Type B pancreatic cell (in vitro differentiated cells): ENCODE data around the gene CHMP1B. TPM values are rescaled to one million over a fixed set of nuclear protein-coding genes. Genes with fewer than 3 reads are reported as not detected.

Experiments
- DNase-seq: peaks from one replicate; pipeline ENCODE4 v3.0.0; 2021; ENCODE audit warnings: mixed read lengths; ENCODE audit not compliant: unreplicated experiment; ENCODE audit errors: extremely low spot score
- H3K27ac Mint-ChIP-seq: 2 replicates; pipeline ENCODE4 v1.8.0; 2021; ENCODE audit warnings: mild to moderate bottlenecking, mixed read lengths
- H3K27me3 Mint-ChIP-seq: 2 replicates; pipeline ENCODE4 v1.8.0; 2021; ENCODE audit warnings: mixed read lengths
- H3K36me3 Mint-ChIP-seq: 2 replicates; pipeline ENCODE4 v1.8.0; 2021; ENCODE audit warnings: mixed read lengths
- H3K4me1 Mint-ChIP-seq: one replicate; pipeline ENCODE4 v1.8.0; 2021; ENCODE audit warnings: mixed read lengths; ENCODE audit not compliant: unreplicated experiment
- H3K4me3 Mint-ChIP-seq: 2 replicates; pipeline ENCODE4 v1.8.0; 2021; ENCODE audit warnings: mild to moderate bottlenecking, mixed read lengths
- H3K9me3 Mint-ChIP-seq: 2 replicates; pipeline ENCODE4 v1.8.0; 2021; ENCODE audit warnings: mixed read lengths
- CTCF ChIP-seq: fragments of 200-600 bp; sonication (generic); conservative IDR thresholded peaks from 2 replicates; pipeline ENCODE4 v1.5.0; 2021; ENCODE audit warnings: antibody characterized with exemption, mild to moderate bottlenecking
- total RNA-seq: library from RNA; stranded (reverse); gene quantifications from 2 replicates; pipeline ENCODE4 v1.2.1, GENCODE V29; 2021; ENCODE audit warnings: low replicate concordance

CHMP1B gene
- total RNA-seq, 1 donor from 2014 or later: 41.4 TPM

- H3K9me3 Mint-ChIP-seq: no peaks in the 10 kb centered on the region
- H3K27ac Mint-ChIP-seq: no peak overlapping the region
- no peak overlapping the region for H3K4me3 Mint-ChIP-seq
- TF ChIP-seq CTCF: no peak
- H3K4me1 Mint-ChIP-seq: peaks cover 8% of the 10 kb centered on the region
- H3K36me3 Mint-ChIP-seq: no peaks in the 10 kb centered on the region
- no peak for DNase-seq
- no peaks in the 10 kb centered on the region for H3K27me3 Mint-ChIP-seq
These were observed 11.7 kb upstream of the CHMP1B start for GRCh38 chr18:11839556-11839955.

GRCh38 chr18:11840493-11840892 is 10.7 kb upstream of the CHMP1B start:
- Mint-ChIP-seq H3K27ac (peak overlapping the region; percentile 60), H3K9me3 (no peaks in the 10 kb centered on the region), H3K36me3 (no peaks in the 10 kb centered on the region), H3K4me1 (peaks cover 8% of the 10 kb centered on the region), H3K4me3 (no peak overlapping the region), H3K27me3 (no peaks in the 10 kb centered on the region)
- no peak for DNase-seq
- no peak for TF ChIP-seq CTCF

- H3K4me1 Mint-ChIP-seq: peaks cover 8% of the 10 kb centered on the region
- no peak for TF ChIP-seq CTCF
- H3K4me3 Mint-ChIP-seq: no peak overlapping the region
- H3K27me3 Mint-ChIP-seq: no peaks in the 10 kb centered on the region
- H3K36me3 Mint-ChIP-seq: no peaks in the 10 kb centered on the region
- no peaks in the 10 kb centered on the region for H3K9me3 Mint-ChIP-seq
- H3K27ac Mint-ChIP-seq: no peak overlapping the region
- DNase-seq: no peak
These were observed 8.7 kb upstream of the CHMP1B start for GRCh38 chr18:11842562-11842961.

- Mint-ChIP-seq H3K4me1 (peaks cover 8% of the 10 kb centered on the region), H3K9me3 (no peaks in the 10 kb centered on the region), H3K27me3 (no peaks in the 10 kb centered on the region), H3K27ac (no peak overlapping the region), H3K36me3 (no peaks in the 10 kb centered on the region), H3K4me3 (no peak overlapping the region)
- no peak for DNase-seq
- TF ChIP-seq CTCF: no peak
These were observed 6.8 kb upstream of the CHMP1B start for GRCh38 chr18:11844436-11844835.

- no peaks in the 10 kb centered on the region for H3K9me3 Mint-ChIP-seq
- peaks cover 11% of the 10 kb centered on the region for H3K4me1 Mint-ChIP-seq
- no peak for TF ChIP-seq CTCF
- H3K27me3 Mint-ChIP-seq: no peaks in the 10 kb centered on the region
- H3K36me3 Mint-ChIP-seq: no peaks in the 10 kb centered on the region
- H3K27ac Mint-ChIP-seq: no peak overlapping the region
- H3K4me3 Mint-ChIP-seq: no peak overlapping the region
- no peak for DNase-seq
These were observed 5.6 kb upstream of the CHMP1B start for GRCh38 chr18:11845654-11846053.

GRCh38 chr18:11847811-11848210 is 3.4 kb upstream of the CHMP1B start:
- H3K4me3 Mint-ChIP-seq: no peak overlapping the region

More at GRCh38 chr18:11847811-11848210, 3.4 kb upstream of the CHMP1B start:
- Mint-ChIP-seq H3K27ac (no peak overlapping the region), H3K4me1 (peaks cover 12% of the 10 kb centered on the region), H3K36me3 (peaks cover 4% of the 10 kb centered on the region), H3K27me3 (no peaks in the 10 kb centered on the region), H3K9me3 (no peaks in the 10 kb centered on the region)
- no peak for DNase-seq
- TF ChIP-seq CTCF: no peak
